Transverse colon (tissue), 4 donors: Measurements from ENCODE around the gene ELP4. TPM values are rescaled to one million over a fixed set of nuclear protein-coding genes. Genes with fewer than 3 reads are reported as not detected.

Source experiments
- DNase-seq: peaks from one replicate; pipeline ENCODE4 v3.0.0-alpha.2; 2019
- H3K27ac ChIP-seq, 4 donors: fragments of 200-600 bp; sonication (generic); 2 replicates each; pipeline ENCODE4 v1.5.1; 2016 to 2018; ENCODE audit warnings: inconsistent platforms in 4 of 4
- H3K27me3 ChIP-seq: fragments of 200-600 bp; sonication (generic); 2 replicates; pipeline ENCODE4 v1.5.1; 2017; ENCODE audit warnings: inconsistent platforms
- H3K36me3 ChIP-seq, 4 donors: fragments of 200-600 bp; sonication (generic); 2 replicates each; pipeline ENCODE4 v1.5.1; 2017 to 2019; ENCODE audit warnings: inconsistent platforms in 4 of 4
- H3K4me1 ChIP-seq, 4 donors: fragments of 200-600 bp; sonication (generic); 2 replicates each; pipeline ENCODE4 v1.5.1; 2017 to 2020; ENCODE audit warnings: inconsistent platforms in 4 of 4
- H3K4me3 ChIP-seq, 4 donors: fragments of 200-600 bp; sonication (generic); 1 replicate in 1 of 4; 2 replicates in 3 of 4; pipeline versions ENCODE4 v1.5.1 to v1.6.1; 2017 to 2019; ENCODE audit warnings: inconsistent platforms in 4 of 4
- H3K9me3 ChIP-seq, 2 donors: fragments of 200-600 bp; sonication (generic); 2 replicates each; pipeline ENCODE4 v1.5.1; 2017 to 2019; ENCODE audit warnings: inconsistent platforms in 2 of 2
- EP300 ChIP-seq: sonication (generic); formaldehyde crosslinking; IDR thresholded peaks from one replicate; pipeline ENCODE4 v1.6.1; 2017; ENCODE audit warnings: antibody characterized with exemption, low read depth
- POLR2A ChIP-seq: fragments of 450-650 bp; IDR thresholded peaks from one replicate; pipeline ENCODE4 v1.6.1; 2016; ENCODE audit warnings: antibody characterized with exemption, mild to moderate bottlenecking, moderate library complexity
- POLR2AphosphoS5 ChIP-seq, 3 donors: sonication (generic); formaldehyde crosslinking; IDR thresholded peaks; one replicate each; pipeline ENCODE4 v1.6.1; 2016; ENCODE audit warnings: antibody characterized with exemption in 3 of 3
- in situ Hi-C, 4 donors: fragments of 200-750 bp; cut with MboI; loops; one replicate each; pipeline versions ENCODE4 v1.15.0 to v1.15.1; 2017; ENCODE audit warnings: low sequenced_read_pairs in 3 of 4, low pct_ligation_motif_present in 1 of 4, low pct_unique_long_range_greater_than_20kb in 1 of 4
- intact Hi-C: fragments of 100-400 bp; cut with DNase I; formaldehyde crosslinking; loops from one replicate; pipeline ENCODE4 v1.15.1; 2023; ENCODE audit warnings: low total_unique reads
- total RNA-seq, 4 donors: library from RNA; depleted of rRNA; stranded (reverse); fragments of >200 nt; gene quantifications; one replicate each; pipeline ENCODE4 v1.1.0, GENCODE V29; 2016
- TF ChIP-seq, protein P1 (sequence below), 5 experiments: fragments of 200-600 bp in 3 of 5; fragments of 450-650 bp in 2 of 5; sonication (generic) in 3 of 5; IDR thresholded peaks; 1 replicate in 2 of 5; 2 replicates in 3 of 5; pipeline ENCODE4 v1.5.1; 2016 to 2017; ENCODE audit warnings: antibody characterized with exemption in 5 of 5, inconsistent platforms in 3 of 5, mild to moderate bottlenecking in 2 of 5, moderate library complexity in 1 of 5

The ELP4 gene
- total RNA-seq, 4 donors from 2014 or later = 14.2 to 46.4 (median 23.6) TPM

DNA sequence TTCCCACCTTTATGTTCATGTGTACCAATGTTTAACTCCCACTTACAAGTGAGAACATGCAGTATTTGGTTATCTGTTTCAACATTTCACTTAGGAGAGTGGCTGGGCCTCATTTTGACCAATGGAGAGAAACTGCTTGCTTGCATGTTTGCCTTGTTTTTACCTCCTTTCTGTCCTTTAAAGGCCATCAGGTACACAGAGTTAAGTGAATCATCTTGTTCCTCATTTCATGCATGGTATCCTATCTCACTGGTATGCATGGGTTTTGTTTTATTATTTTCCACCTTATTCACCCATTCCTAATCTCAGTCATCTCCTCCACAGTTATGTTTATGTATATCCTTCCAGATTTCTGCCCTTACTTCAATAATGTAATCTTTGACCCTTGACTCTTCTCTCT, 101.0 kb downstream of the ELP4 start:
- no peak overlapping the region for H3K27ac ChIP-seq
- no peak overlapping the region for H3K4me3 ChIP-seq
- in situ Hi-C loops = no loop called here
- no peaks in the 10 kb centered on the region for H3K4me1 ChIP-seq
- TF ChIP-seq POLR2A (no peak), EP300 (no peak), POLR2AphosphoS5 (IDR thresholded peaks at IDR 0.05) (no peak)
- TF ChIP-seq, protein P1, sequence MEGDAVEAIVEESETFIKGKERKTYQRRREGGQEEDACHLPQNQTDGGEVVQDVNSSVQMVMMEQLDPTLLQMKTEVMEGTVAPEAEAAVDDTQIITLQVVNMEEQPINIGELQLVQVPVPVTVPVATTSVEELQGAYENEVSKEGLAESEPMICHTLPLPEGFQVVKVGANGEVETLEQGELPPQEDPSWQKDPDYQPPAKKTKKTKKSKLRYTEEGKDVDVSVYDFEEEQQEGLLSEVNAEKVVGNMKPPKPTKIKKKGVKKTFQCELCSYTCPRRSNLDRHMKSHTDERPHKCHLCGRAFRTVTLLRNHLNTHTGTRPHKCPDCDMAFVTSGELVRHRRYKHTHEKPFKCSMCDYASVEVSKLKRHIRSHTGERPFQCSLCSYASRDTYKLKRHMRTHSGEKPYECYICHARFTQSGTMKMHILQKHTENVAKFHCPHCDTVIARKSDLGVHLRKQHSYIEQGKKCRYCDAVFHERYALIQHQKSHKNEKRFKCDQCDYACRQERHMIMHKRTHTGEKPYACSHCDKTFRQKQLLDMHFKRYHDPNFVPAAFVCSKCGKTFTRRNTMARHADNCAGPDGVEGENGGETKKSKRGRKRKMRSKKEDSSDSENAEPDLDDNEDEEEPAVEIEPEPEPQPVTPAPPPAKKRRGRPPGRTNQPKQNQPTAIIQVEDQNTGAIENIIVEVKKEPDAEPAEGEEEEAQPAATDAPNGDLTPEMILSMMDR (IDR thresholded peaks at IDR 0.05) = no peak
- no peak for DNase-seq
- no peaks in the 10 kb centered on the region for H3K27me3 ChIP-seq
- intact Hi-C loops = no loop called here
- H3K9me3 ChIP-seq = no peaks in the 10 kb centered on the region
- H3K36me3 ChIP-seq = no peaks in the 10 kb centered on the region

DNA sequence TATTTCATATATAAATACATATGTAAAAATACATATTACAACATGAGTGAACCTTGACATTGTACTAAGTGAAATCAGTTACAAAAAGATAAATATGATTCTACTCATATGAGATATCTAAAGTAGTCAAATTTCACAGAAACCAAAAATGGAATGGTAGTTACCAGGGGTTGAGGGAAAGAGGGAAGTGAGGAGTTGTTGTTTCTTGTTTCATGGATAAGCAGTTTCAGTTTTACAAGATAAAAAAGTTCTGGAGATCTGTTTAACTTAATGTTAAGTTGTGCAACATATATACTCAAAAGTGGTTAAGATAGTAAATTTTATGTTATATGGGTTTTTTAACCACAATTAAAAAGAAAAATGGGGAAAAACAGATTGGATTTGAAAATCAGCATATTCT, 107.7 kb downstream of the ELP4 start:
- H3K4me1 ChIP-seq = no peaks in the 10 kb centered on the region
- H3K4me3 ChIP-seq = no peak overlapping the region
- no peak for TF ChIP-seq POLR2AphosphoS5 (IDR thresholded peaks at IDR 0.05)
- TF ChIP-seq, protein P1 (IDR thresholded peaks at IDR 0.05) = no peak
- TF ChIP-seq POLR2A = no peak
- no peak for TF ChIP-seq EP300
- in situ Hi-C loops = no loop called here
- H3K36me3 ChIP-seq = no peaks in the 10 kb centered on the region
- intact Hi-C loops = no loop called here
- no peaks in the 10 kb centered on the region for H3K27me3 ChIP-seq
- peaks cover 0 to 2% of the 10 kb centered on the region in 2 donors for H3K9me3 ChIP-seq
- H3K27ac ChIP-seq = no peak overlapping the region
- no peak for DNase-seq

DNA sequence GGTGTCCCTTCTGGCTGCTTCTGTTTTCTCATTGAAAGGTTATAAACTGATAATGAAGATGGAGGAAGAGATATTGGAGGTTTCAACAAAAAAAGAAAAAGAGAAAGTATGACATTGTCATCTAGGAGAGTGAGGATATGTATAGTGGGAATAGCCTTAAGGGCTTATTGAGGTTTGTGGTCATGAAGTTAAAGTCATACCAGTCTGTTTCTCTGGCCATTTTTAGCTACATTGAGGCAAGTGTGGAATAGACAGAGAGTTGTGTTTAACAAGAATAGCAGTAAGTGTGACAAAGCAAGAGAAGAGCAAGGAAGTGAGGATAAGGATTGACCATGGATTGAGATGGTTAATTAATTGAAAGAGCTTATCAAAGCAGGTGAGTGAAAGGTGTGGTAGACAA, 110.4 kb downstream of the ELP4 start:
- Histone ChIP-seq H3K4me1 (no peaks in the 10 kb centered on the region), H3K4me3 (no peak overlapping the region), H3K27me3 (no peaks in the 10 kb centered on the region), H3K36me3 (no peaks in the 10 kb centered on the region), H3K9me3 (peaks cover 0 to 2% of the 10 kb centered on the region in 2 donors), H3K27ac (no peak overlapping the region)
- intact Hi-C loops (no loop called here), in situ Hi-C loops (no loop called here)
- DNase-seq = no peak
- TF ChIP-seq EP300 = no peak
- no peak for TF ChIP-seq POLR2AphosphoS5 (IDR thresholded peaks at IDR 0.05)
- TF ChIP-seq POLR2A = no peak
- TF ChIP-seq, protein P1 (IDR thresholded peaks at IDR 0.05) = no peak

DNA sequence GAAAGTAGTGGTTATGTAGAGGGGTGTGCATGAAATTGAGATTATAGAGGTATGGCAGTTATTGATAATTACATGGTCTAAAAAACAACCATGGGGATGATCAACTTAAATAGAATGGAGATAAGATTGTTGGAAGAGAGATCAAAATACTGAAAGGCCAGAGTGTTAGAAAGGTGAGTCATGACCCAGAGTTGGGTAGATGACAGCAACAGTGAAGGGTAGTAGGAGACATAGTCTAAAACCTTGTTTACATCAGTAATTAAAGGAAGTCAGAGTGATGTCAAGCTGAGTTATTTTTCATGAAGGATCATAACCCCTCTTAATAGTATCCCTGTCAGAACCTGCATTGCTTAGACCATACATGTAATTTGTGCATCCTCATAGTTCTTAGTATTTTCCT, 110.9 kb downstream of the ELP4 start:
- no peaks in the 10 kb centered on the region for H3K36me3 ChIP-seq
- no peak for TF ChIP-seq POLR2AphosphoS5 (IDR thresholded peaks at IDR 0.05)
- TF ChIP-seq, protein P1 (IDR thresholded peaks at IDR 0.05) = no peak
- TF ChIP-seq EP300 = no peak
- no peak for TF ChIP-seq POLR2A
- no peaks in the 10 kb centered on the region for H3K27me3 ChIP-seq
- no peaks in the 10 kb centered on the region for H3K4me1 ChIP-seq
- no peak for DNase-seq
- peaks cover 0 to 2% of the 10 kb centered on the region in 2 donors for H3K9me3 ChIP-seq
- intact Hi-C loops = no loop called here
- no peak overlapping the region for H3K27ac ChIP-seq
- in situ Hi-C loops = no loop called here
- H3K4me3 ChIP-seq = no peak overlapping the region
